ENCODE measurements around the gene MAPKAPK2.

Gene MAPKAPK2

DNA sequence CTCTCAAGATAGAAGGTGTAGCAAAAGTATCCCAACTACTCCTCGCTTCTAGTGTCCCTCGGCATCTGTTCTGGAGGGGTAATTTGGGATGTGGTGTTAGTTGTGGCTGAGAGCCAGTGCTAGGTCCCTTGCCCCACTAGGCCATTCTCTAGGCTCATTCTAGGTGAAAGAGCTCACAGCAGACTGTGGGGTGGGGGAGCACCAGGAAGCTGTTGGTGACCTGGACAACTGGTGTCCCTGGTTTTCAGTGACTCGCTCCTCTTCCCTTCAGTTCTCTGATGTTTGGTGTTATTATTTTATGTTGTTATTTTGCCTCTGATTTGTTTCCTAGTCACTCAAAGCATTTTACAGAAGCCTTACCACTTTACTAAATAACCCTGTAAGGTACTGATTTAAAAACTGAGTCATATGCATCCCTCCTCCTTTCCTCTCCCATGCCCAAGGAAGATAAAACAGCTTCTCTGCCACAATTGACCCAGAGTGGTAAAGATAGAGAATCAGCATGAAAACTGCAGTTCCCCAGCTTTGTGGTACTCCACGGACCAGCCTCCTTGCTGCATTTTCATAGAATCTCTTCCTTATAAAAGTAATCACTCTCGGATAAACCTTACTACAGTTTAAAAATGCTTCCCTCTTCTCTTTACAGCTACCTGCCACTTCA, 35.3 kb upstream of the MAPKAPK2 start:
- Histone ChIP-seq H3K4me1 (ENCODE audit: control insufficient read depth in 1 of 2, insufficient read depth in 2 of 2, low read length in 2 of 2) (peaks cover 0 to 7% of the 10 kb centered on the region in 2 donors), H3K27me3 (ENCODE audit: control insufficient read depth in 1 of 2, insufficient read depth in 2 of 2, low read length in 2 of 2) (no peaks in the 10 kb centered on the region), H3K27ac (ENCODE audit: low read depth, low read length) (no peak overlapping the region)

DNA sequence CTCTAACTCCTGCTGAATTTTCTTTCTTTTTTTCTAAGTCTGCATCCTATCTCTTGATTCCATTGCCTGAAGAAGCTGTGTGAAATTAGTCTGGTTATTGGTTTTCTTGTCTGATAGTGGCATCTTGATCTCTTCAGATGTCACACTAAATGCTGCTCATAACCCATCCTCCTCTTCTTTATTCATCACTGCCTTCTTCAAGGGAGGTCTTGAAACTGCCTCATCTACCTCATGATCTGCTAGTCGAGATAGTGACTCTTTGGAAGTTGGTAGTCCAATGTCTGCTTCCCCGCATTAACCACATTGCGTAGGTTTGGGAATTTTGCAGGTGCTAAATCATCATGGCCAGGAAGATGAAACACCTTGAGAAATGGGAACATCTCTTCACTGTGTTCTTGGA, 33.7 kb upstream of the MAPKAPK2 start:
- Histone ChIP-seq H3K4me1 (ENCODE audit: control insufficient read depth in 1 of 2, insufficient read depth in 2 of 2, low read length in 2 of 2) (peaks cover 0 to 7% of the 10 kb centered on the region in 2 donors), H3K9ac (ENCODE audit: low read depth in 1 of 2, low read length in 2 of 2) (no peak overlapping the region), H3K36me3 (ENCODE audit: control insufficient read depth in 1 of 2, insufficient read depth in 2 of 2, low read length in 2 of 2) (no peaks in the 10 kb centered on the region), H3K9me3 (ENCODE audit: control insufficient read depth in 1 of 2, low read length in 2 of 2) (no peaks in the 10 kb centered on the region), H3K27ac (ENCODE audit: low read depth, low read length) (no peak overlapping the region), H3K4me3 (ENCODE audit: low read depth in 1 of 2, low read length in 2 of 2) (no peak overlapping the region), H3K27me3 (ENCODE audit: control insufficient read depth in 1 of 2, insufficient read depth in 2 of 2, low read length in 2 of 2) (no peaks in the 10 kb centered on the region)

More for the DNA sequence above, 35.3 kb upstream of the MAPKAPK2 start:
- Histone ChIP-seq H3K36me3 (ENCODE audit: control insufficient read depth in 1 of 2, insufficient read depth in 2 of 2, low read length in 2 of 2) (no peaks in the 10 kb centered on the region), H3K9ac (ENCODE audit: low read depth in 1 of 2, low read length in 2 of 2) (no peak overlapping the region), H3K9me3 (ENCODE audit: control insufficient read depth in 1 of 2, low read length in 2 of 2) (no peaks in the 10 kb centered on the region), H3K4me3 (ENCODE audit: low read depth in 1 of 2, low read length in 2 of 2) (no peak overlapping the region)

DNA sequence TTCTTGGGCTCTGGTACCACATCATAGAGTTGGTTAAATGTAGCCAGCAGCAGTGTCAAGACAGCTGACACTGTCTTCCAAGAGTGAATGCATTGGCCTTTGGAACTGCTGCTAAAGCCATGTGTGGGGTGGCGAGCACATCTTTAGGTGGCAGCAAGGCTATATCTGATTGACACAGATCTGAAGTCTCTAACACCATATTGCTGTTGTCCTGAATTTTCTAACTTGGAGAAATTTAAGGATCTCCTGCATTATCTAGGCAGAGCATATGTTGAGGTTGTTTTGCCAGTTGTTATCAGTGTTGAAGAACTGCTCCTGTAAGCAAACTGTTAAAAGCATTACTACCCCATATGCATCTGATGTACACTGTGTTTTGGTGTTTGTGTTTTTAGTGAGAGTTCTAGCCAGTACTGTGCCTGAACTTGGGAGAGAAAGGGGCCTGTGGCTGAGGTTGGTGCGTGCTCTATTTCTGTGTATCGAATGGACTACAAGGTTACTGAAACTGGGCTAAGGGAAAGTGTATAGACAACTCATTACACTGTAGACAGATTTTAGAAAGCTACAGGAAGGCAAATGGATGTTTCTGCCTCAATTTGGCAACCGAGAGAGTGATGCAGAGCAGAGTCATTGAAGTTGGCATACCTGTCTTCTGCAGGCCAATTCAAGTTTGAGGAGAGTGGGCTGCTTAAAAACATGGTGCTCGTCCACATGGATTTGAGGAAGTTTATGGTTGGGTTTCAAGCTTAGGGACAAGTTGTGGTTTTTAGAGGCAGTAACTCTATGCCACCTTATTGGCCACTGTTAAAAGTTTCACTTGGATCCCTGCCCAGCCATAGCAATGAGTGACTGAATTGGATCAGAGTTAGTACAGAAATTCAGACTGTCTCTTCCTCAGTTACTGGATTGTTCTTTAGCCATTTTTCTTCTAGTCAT, 32.5 kb upstream of the MAPKAPK2 start:
- no peak overlapping the region for H3K9ac ChIP-seq (ENCODE audit: low read depth in 1 of 2, low read length in 2 of 2)
- H3K4me3 ChIP-seq (ENCODE audit: low read depth in 1 of 2, low read length in 2 of 2): no peak overlapping the region
- H3K27me3 ChIP-seq (ENCODE audit: control insufficient read depth in 1 of 2, insufficient read depth in 2 of 2, low read length in 2 of 2): no peaks in the 10 kb centered on the region
- H3K36me3 ChIP-seq (ENCODE audit: control insufficient read depth in 1 of 2, insufficient read depth in 2 of 2, low read length in 2 of 2): no peaks in the 10 kb centered on the region
- H3K4me1 ChIP-seq (ENCODE audit: control insufficient read depth in 1 of 2, insufficient read depth in 2 of 2, low read length in 2 of 2): peaks cover 0 to 7% of the 10 kb centered on the region in 2 donors
- H3K9me3 ChIP-seq (ENCODE audit: control insufficient read depth in 1 of 2, low read length in 2 of 2): no peaks in the 10 kb centered on the region
- H3K27ac ChIP-seq (ENCODE audit: low read depth, low read length): no peak overlapping the region

DNA sequence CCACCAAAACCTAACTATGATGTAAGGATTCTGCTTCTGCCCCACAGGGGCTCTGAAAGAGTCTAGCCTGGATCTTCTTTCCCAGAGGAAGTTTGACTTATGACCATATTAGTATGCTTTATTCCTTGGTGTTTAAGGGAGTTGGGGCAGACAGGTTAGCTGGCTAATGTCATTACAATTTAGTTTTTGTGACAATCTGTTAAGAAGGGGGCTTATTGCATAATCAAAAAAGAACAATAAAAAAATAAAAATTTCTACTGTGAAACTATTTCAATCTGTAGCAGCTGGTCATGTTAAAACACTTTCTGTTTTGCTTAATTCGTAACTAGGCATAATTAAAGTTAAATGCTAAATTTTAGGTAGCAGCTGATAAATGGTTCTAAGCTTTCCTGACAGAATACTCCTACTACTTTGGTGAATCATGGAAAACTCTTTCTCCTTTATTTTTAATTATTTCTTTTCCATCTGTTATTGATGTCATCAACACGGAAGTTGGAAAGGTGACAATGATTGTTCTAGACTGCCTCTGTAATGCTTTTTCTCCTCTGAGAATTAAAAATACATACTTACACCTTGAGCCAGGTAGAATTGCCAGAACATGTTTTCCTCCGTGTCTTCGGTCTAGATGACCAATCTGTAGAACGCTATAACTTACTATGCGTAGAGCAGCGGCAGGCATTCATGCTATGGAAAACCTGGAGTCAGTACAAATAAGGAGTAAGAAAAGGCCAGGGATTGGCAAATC, 30.8 kb upstream of the MAPKAPK2 start:
- peaks cover 9 to 16% of the 10 kb centered on the region in 2 donors for H3K4me1 ChIP-seq (ENCODE audit: control insufficient read depth in 1 of 2, insufficient read depth in 2 of 2, low read length in 2 of 2)

DNA sequence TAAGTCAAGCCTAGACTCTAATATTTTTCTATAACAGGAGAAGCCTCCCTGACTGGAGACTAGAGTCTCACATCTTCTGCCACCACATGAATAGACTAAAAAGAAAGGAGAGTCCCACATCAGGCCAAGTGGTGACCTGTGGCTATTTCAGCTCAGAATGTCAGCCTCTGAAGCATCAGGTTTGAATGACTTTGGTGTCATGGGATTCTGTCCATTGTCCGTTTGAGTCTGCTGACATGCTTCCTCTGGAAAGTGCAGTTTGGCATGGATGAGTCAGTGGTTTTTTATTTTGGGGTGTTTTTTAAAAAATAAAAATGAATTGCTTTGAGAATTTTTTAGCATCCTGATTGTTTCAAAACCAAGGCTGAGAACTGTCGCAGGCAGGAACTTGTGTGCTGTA, 29.9 kb upstream of the MAPKAPK2 start:
- Histone ChIP-seq H3K27ac (ENCODE audit: low read depth, low read length) (no peak overlapping the region), H3K9me3 (ENCODE audit: control insufficient read depth in 1 of 2, low read length in 2 of 2) (no peaks in the 10 kb centered on the region), H3K4me3 (ENCODE audit: low read depth in 1 of 2, low read length in 2 of 2) (no peak overlapping the region), H3K4me1 (ENCODE audit: control insufficient read depth in 1 of 2, insufficient read depth in 2 of 2, low read length in 2 of 2) (peaks cover 18 to 26% of the 10 kb centered on the region in 2 donors), H3K36me3 (ENCODE audit: control insufficient read depth in 1 of 2, insufficient read depth in 2 of 2, low read length in 2 of 2) (no peaks in the 10 kb centered on the region), H3K9ac (ENCODE audit: low read depth in 1 of 2, low read length in 2 of 2) (no peak overlapping the region), H3K27me3 (ENCODE audit: control insufficient read depth in 1 of 2, insufficient read depth in 2 of 2, low read length in 2 of 2) (no peaks in the 10 kb centered on the region)

More for the DNA sequence above, 30.8 kb upstream of the MAPKAPK2 start:
- Histone ChIP-seq H3K9ac (ENCODE audit: low read depth in 1 of 2, low read length in 2 of 2) (no peak overlapping the region), H3K4me3 (ENCODE audit: low read depth in 1 of 2, low read length in 2 of 2) (no peak overlapping the region), H3K36me3 (ENCODE audit: control insufficient read depth in 1 of 2, insufficient read depth in 2 of 2, low read length in 2 of 2) (no peaks in the 10 kb centered on the region), H3K27me3 (ENCODE audit: control insufficient read depth in 1 of 2, insufficient read depth in 2 of 2, low read length in 2 of 2) (no peaks in the 10 kb centered on the region), H3K9me3 (ENCODE audit: control insufficient read depth in 1 of 2, low read length in 2 of 2) (no peaks in the 10 kb centered on the region), H3K27ac (ENCODE audit: low read depth, low read length) (no peak overlapping the region)

DNA sequence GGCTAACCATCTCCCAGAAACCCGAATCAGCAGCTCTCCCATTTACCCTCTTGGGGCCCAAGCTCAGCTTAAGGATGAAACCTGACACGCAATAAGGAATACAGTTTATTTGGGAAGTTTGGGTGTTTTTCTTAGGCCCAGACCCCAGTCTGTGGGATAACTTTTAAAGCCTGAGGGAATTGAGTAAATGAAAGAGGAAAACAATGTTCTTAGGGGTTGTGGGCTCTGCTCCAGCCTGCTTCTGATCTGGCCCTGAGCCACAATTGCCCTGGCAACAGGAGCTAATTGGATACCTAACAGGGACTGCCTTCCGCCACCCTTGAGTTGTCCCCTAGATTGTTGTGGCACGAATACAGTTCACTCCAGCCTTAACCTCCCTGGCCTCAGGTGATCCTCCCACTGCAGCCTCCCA, 29.2 kb upstream of the MAPKAPK2 start:
- Histone ChIP-seq H3K27me3 (ENCODE audit: control insufficient read depth in 1 of 2, insufficient read depth in 2 of 2, low read length in 2 of 2) (no peaks in the 10 kb centered on the region), H3K36me3 (ENCODE audit: control insufficient read depth in 1 of 2, insufficient read depth in 2 of 2, low read length in 2 of 2) (no peaks in the 10 kb centered on the region), H3K9me3 (ENCODE audit: control insufficient read depth in 1 of 2, low read length in 2 of 2) (no peaks in the 10 kb centered on the region), H3K9ac (ENCODE audit: low read depth in 1 of 2, low read length in 2 of 2) (no peak overlapping the region), H3K27ac (ENCODE audit: low read depth, low read length) (no peak overlapping the region), H3K4me3 (ENCODE audit: low read depth in 1 of 2, low read length in 2 of 2) (no peak overlapping the region), H3K4me1 (ENCODE audit: control insufficient read depth in 1 of 2, insufficient read depth in 2 of 2, low read length in 2 of 2) (peaks cover 24 to 31% of the 10 kb centered on the region in 2 donors)

DNA sequence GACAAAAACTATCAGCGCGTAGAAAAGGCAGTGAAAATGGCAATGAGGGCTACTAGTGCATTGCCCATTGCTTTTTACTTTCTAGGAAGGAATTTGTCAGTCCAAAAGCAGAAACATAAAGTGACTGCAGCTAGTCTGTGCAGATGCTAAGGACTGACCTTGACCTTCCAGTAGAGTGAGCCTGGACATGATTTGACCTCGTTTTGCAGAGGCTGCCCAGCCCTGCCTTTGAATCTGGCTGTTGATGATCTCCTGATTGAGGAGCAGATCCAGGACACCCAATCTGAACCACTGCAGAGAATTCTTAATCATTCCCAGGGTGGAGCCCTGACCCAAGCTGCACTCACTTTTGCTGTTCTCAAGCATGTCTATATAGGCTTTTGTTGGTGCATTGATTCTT, 27.8 kb upstream of the MAPKAPK2 start:
- H3K4me1 ChIP-seq (ENCODE audit: control insufficient read depth in 1 of 2, insufficient read depth in 2 of 2, low read length in 2 of 2): peaks cover 24 to 31% of the 10 kb centered on the region in 2 donors
- H3K36me3 ChIP-seq (ENCODE audit: control insufficient read depth in 1 of 2, insufficient read depth in 2 of 2, low read length in 2 of 2): no peaks in the 10 kb centered on the region
- H3K9me3 ChIP-seq (ENCODE audit: control insufficient read depth in 1 of 2, low read length in 2 of 2): no peaks in the 10 kb centered on the region
- no peak overlapping the region for H3K4me3 ChIP-seq (ENCODE audit: low read depth in 1 of 2, low read length in 2 of 2)
- H3K9ac ChIP-seq (ENCODE audit: low read depth in 1 of 2, low read length in 2 of 2): no peak overlapping the region
- no peak overlapping the region for H3K27ac ChIP-seq (ENCODE audit: low read depth, low read length)
- no peaks in the 10 kb centered on the region for H3K27me3 ChIP-seq (ENCODE audit: control insufficient read depth in 1 of 2, insufficient read depth in 2 of 2, low read length in 2 of 2)

DNA sequence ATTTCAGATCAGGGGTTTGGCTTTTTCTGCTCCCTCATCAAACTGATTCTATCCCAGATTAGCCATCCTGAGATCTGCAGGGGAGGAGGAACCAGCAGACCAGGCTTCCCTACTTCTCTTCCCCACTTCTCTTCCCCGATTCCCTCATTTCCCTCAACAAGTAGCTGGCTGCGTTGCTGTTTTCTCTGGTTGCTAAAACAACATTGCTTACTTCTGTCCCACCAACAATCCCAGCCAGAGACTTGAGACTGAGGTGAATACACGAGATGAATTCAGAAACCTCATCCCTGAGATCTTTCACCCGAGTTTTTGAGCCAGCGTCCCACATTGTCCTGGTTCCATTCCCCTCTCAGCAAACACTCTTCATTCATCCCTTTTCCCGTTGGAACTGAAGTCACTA, 27.0 kb upstream of the MAPKAPK2 start:
- no peaks in the 10 kb centered on the region for H3K9me3 ChIP-seq (ENCODE audit: control insufficient read depth in 1 of 2, low read length in 2 of 2)
- no peak overlapping the region for H3K4me3 ChIP-seq (ENCODE audit: low read depth in 1 of 2, low read length in 2 of 2)
- no peaks in the 10 kb centered on the region for H3K27me3 ChIP-seq (ENCODE audit: control insufficient read depth in 1 of 2, insufficient read depth in 2 of 2, low read length in 2 of 2)
- peaks cover 24 to 31% of the 10 kb centered on the region in 2 donors for H3K4me1 ChIP-seq (ENCODE audit: control insufficient read depth in 1 of 2, insufficient read depth in 2 of 2, low read length in 2 of 2)
- H3K36me3 ChIP-seq (ENCODE audit: control insufficient read depth in 1 of 2, insufficient read depth in 2 of 2, low read length in 2 of 2): no peaks in the 10 kb centered on the region
- H3K9ac ChIP-seq (ENCODE audit: low read depth in 1 of 2, low read length in 2 of 2): no peak overlapping the region
- H3K27ac ChIP-seq (ENCODE audit: low read depth, low read length): no peak overlapping the region

DNA sequence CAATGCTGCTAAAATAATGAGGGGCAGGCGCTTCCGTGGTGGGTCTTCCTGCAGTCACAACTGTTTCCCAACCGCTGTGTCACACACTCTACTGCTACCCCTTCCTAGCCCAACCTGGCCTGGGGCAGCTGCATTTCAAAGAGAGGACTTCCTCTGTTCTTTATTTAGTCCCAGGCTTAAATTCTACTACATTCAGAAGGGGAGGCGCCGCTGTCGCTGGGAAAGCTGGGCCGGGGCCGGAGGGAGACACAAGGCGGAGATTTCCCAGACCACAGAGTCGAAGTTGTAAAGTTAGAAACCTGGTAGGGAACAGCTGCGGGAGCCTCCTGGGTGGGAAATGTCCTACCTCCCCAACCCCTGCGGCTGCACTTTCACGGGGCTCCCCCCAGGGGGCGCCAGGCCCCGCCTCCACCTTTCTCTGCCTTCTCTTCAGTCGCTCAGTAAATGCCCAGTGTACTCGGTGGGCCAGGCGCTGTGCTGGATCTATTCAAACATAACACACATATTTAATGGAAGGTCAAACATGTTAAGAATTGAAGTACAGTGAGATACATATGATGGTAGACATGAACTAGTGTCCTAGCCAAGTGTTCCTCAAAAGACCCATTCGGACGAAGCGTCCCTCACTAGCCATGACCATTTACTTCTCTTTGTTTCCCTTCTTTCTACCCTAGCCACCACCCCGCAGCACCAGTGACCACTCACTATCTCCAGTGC, 26.3 kb upstream of the MAPKAPK2 start:
- no peaks in the 10 kb centered on the region for H3K9me3 ChIP-seq (ENCODE audit: control insufficient read depth in 1 of 2, low read length in 2 of 2)
- no peaks in the 10 kb centered on the region for H3K27me3 ChIP-seq (ENCODE audit: control insufficient read depth in 1 of 2, insufficient read depth in 2 of 2, low read length in 2 of 2)
- no peak overlapping the region for H3K27ac ChIP-seq (ENCODE audit: low read depth, low read length)
- no peak overlapping the region for H3K9ac ChIP-seq (ENCODE audit: low read depth in 1 of 2, low read length in 2 of 2)
- no peaks in the 10 kb centered on the region for H3K36me3 ChIP-seq (ENCODE audit: control insufficient read depth in 1 of 2, insufficient read depth in 2 of 2, low read length in 2 of 2)
- peak overlapping the region in 1 of 2 donors; percentile 19 for H3K4me3 ChIP-seq (ENCODE audit: low read depth in 1 of 2, low read length in 2 of 2)
- peaks cover 25 to 31% of the 10 kb centered on the region in 2 donors for H3K4me1 ChIP-seq (ENCODE audit: control insufficient read depth in 1 of 2, insufficient read depth in 2 of 2, low read length in 2 of 2)
